ENCODE results near the gene CDH4. TPM values are rescaled to one million over a fixed set of nuclear protein-coding genes. Genes with fewer than 3 reads are reported as not detected.

The CDH4 gene
- total and polyA plus RNA-seq, 2 of the 13 experiments (the other 11 are each of a cell fraction or from before 2014, with no cell fraction given), result not detected

GRCh38 chr20:61571916-61572711 is 320.1 kb downstream of the CDH4 start:
- no peak for ATAC-seq
- Histone ChIP-seq H3K79me2 (ENCODE audit: insufficient read depth, low read length) (no peaks in the 10 kb centered on the region), H4K20me1 (ENCODE audit: insufficient read depth, low read length) (no peaks in the 10 kb centered on the region), H2AFZ (ENCODE audit: low read length) (no peak overlapping the region), H3K9ac (ENCODE audit: insufficient read depth, low read depth, low read length) (no peak overlapping the region), H3K4me2 (ENCODE audit: low read depth, low read length) (no peak overlapping the region), H3K4me3 (replicated peaks in 1 of 3; ENCODE audit: insufficient read depth in 1 of 3, low read depth in 2 of 3, low read length in 3 of 3) (no peak overlapping the region), H3K9me3 (ENCODE audit: low read length) (no peaks in the 10 kb centered on the region), H3K27ac (ENCODE audit: extremely low read length, insufficient read depth, low read length) (no peak overlapping the region), H3K36me3 (replicated peaks in 1 of 2; ENCODE audit: control insufficient read depth in 1 of 2, insufficient read depth in 2 of 2, low read length in 2 of 2) (no peaks in the 10 kb centered on the region), H3K27me3 (ENCODE audit: control insufficient read depth in 1 of 2, insufficient read depth in 2 of 2, low read length in 2 of 2) (peaks cover 0 to 25% of the 10 kb centered on the region in 2 experiments; a peak in 3 of 5 replicates), H3K4me1 (ENCODE audit: insufficient read depth, low read length) (peaks cover 6% of the 10 kb centered on the region)
- FAIRE-seq, result no peak
- WGBS (ENCODE audit: low lambda C conversion rate), result 23% methylated on average over 13 of the region's 13 CpGs
- ChIA-PET POLR2A (no interaction called here), CTCF (ENCODE audit: low intra/inter-chr PET ratio, low total read pairs) (no interaction called here)
- in situ Hi-C loops (cut with HindIII; ENCODE audit: extremely low pct_ligation_motif_present, low pct_unique_long_range_greater_than_20kb) (no loop called here), intact Hi-C loops (cut with micrococcal nuclease; ENCODE audit: unreplicated experiment) (no loop called here)
- no peak for DNase-seq (ENCODE audit: low spot score)
- TF ChIP-seq ZFY (CRISPR knock-in tag; IDR thresholded peaks at IDR 0.05) (no peak), HNRNPK (IDR thresholded peaks at IDR 0.05; ENCODE audit: low read depth, low read length, poor library complexity, severe bottlenecking) (peak; percentile 7)
- BruUV-seq (replicated peaks), result no TSS peak

- peaks cover 0 to 25% of the 10 kb centered on the region in 2 experiments; a peak in 3 of 5 replicates for H3K27me3 ChIP-seq (ENCODE audit: control insufficient read depth in 1 of 2, insufficient read depth in 2 of 2, low read length in 2 of 2)
- WGBS (ENCODE audit: low lambda C conversion rate), result 21% methylated on average over 7 of the region's 7 CpGs
- no peak overlapping the region for H2AFZ ChIP-seq (ENCODE audit: low read length)
- intact Hi-C loops (cut with micrococcal nuclease; ENCODE audit: unreplicated experiment), result no loop called here
- H3K4me1 ChIP-seq (ENCODE audit: insufficient read depth, low read length), result no peaks in the 10 kb centered on the region
- no peak overlapping the region for H3K4me3 ChIP-seq (replicated peaks in 1 of 3; ENCODE audit: insufficient read depth in 1 of 3, low read depth in 2 of 3, low read length in 3 of 3)
- no peak overlapping the region for H3K27ac ChIP-seq (ENCODE audit: extremely low read length, insufficient read depth, low read length)
- no peak overlapping the region for H3K4me2 ChIP-seq (ENCODE audit: low read depth, low read length)
- POLR2A ChIA-PET, result no interaction called here
- in situ Hi-C loops (cut with HindIII; ENCODE audit: extremely low pct_ligation_motif_present, low pct_unique_long_range_greater_than_20kb), result no loop called here
- no peaks in the 10 kb centered on the region for H3K36me3 ChIP-seq (replicated peaks in 1 of 2; ENCODE audit: control insufficient read depth in 1 of 2, insufficient read depth in 2 of 2, low read length in 2 of 2)
- ATAC-seq (no peak), DNase-seq (ENCODE audit: low spot score) (no peak), FAIRE-seq (no peak)
- H4K20me1 ChIP-seq (ENCODE audit: insufficient read depth, low read length), result no peaks in the 10 kb centered on the region
- H3K9me3 ChIP-seq (ENCODE audit: low read length), result no peaks in the 10 kb centered on the region
- no peaks in the 10 kb centered on the region for H3K79me2 ChIP-seq (ENCODE audit: insufficient read depth, low read length)
- no TSS peak for BruUV-seq (replicated peaks)
- H3K9ac ChIP-seq (ENCODE audit: insufficient read depth, low read depth, low read length), result no peak overlapping the region
- no peak for TF ChIP-seq HOXD1 (CRISPR knock-in tag; IDR thresholded peaks at IDR 0.05)
- no peak for TF ChIP-seq KAT2B (IDR thresholded peaks at IDR 0.05; ENCODE audit: borderline replicate concordance, low read depth, low read length)
- TF ChIP-seq FOXC1 (CRISPR knock-in tag; IDR thresholded peaks at IDR 0.05; ENCODE audit: borderline replicate concordance), result no peak
- peak; percentile 83; the same call in 1 of the 2 replicates for TF ChIP-seq IKZF1 (IDR thresholded peaks at IDR 0.05)
- TF ChIP-seq MLLT10 (CRISPR knock-in tag; IDR thresholded peaks at IDR 0.05), result no peak
- TF ChIP-seq ZNF788 (CRISPR knock-in tag; IDR thresholded peaks at IDR 0.05; ENCODE audit: borderline replicate concordance), result no peak
- CTCF ChIA-PET (ENCODE audit: low intra/inter-chr PET ratio, low total read pairs), result no interaction called here
Observed at GRCh38 chr20:61572789-61573188, 320.7 kb downstream of the CDH4 start.

Data from HepG2 (cell line).